ENCODE results near the gene ITGB8.

Gene ITGB8

DNA sequence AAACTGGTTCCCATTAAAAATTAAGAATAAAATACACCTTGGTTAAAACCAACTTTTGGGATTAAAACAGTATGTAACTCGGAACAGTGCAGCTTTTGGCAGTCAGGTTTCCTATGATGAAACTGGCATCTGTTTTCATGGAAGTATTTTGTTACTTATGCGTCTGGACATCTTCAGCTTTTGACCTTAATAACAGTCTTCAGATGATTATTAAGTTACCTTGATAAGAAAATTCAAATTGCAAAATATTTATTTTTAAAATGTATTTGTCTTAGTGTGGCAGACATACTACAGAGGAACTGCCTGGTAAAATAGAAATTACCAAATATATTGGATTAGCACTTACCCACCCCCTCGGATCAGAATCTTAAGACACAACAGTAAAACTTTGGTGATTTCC, 100.0 kb downstream of the ITGB8 start:
- DNase-seq (ENCODE audit: low spot score) = no peak

DNA sequence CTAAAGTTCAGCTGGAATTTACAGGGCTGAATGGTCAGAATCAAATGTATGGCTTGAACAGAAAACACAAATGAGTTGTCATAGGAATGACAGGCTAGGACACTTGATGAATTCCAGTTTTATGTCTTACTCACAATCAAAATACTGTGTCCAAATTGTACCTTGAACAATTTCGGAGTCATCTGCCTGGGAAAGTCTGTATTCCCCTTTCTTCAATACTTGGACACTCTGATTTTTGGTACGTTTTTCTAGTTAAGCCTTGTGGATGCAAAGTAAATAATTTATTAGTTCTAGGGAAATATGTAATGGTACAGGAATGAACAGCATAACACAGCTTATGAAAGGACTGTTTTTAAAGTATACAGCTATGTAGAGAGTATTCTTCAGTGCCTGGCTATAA, 100.4 kb downstream of the ITGB8 start:
- DNase-seq (ENCODE audit: low spot score) = no peak

DNA sequence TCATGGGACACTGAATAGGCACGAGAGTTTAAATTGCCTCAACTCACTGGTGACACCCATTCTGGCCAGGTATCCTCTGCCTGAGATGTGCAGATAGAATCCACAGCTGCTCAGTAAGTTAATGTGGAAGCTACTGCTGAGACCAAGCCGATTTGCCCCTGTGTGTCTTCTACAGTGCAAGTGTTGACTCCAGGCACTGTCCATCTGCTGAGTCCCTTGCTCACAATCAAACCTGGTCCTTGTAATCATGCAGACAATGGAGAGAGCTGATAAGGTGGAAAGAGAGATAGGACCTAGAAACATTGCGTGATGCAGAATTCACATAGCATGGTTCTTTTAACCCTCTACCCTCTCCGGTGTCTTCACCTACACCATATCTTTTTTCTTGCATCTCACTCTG, 101.4 kb downstream of the ITGB8 start:
- DNase-seq (ENCODE audit: low spot score) = no peak

DNA sequence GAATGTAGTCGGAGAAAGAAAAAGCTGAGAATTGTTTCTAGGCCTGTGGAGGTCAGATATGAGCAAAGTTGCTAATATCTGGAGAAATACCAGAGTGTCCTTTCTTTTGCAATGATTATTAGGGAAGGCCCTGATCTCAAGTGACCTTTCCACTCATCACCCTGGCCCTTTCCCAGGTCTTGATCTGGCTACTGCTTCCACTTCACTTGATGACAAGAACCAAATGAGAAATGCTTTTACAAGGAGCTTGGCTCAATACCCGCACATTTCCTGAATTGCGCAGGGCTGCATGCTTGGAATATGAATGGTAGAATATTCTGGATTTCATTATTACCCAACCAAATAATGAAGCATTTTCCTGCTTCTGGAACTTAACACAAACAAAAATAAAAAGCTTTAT, 104.6 kb downstream of the ITGB8 start:
- DNase-seq (ENCODE audit: low spot score) = no peak

DNA sequence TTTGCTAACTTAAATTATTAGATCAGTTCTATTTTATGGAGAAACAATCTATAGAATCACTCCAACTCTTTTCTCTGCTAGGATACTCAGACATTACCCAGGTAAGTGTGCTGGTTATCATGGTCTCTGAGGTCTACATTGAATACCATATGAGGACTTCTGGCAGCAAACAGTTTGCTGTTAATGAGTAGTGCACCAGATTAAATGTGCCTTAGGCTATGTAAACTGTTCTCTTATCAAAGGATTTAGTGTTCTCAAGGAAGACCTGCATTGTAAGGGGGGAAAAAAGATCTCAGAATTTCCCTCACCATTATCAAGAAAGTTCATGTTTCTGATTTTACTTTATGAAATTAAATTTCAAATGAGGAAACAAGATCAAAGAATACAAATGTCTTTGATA, 107.5 kb downstream of the ITGB8 start:
- DNase-seq (ENCODE audit: low spot score) = no peak

DNA sequence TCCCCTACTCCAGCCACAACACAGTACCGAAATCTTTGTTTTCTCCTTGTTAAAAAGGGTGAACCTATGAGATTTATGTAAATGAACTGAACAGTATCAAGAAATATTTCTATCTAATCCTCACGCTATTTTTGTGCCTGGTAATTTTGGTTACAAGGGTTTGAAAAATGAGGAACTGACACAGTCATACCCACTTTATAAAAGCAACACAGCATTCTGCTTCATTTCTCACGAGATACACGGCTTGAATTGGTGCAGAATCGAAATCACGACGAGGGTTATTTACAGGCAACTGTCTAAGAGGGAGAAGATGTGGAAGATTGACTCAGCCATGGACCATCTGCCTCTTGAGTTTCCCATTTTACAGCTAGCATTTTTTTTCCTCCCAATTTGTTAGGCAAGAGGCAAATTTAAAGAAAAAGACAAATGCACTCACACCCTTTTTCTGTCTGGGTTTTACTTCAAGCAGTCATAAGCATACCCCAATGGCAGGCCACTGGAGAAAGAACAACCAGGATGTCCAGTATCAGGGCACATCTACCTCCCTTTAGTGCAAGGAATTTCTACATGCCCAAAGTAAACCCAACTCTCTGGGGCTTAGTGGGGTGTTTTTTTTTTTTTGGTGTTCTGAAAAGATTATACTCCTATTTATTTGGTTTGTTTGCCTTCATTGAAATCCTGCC, 108.1 kb downstream of the ITGB8 start:
- DNase-seq (ENCODE audit: low spot score) = no peak

DNA sequence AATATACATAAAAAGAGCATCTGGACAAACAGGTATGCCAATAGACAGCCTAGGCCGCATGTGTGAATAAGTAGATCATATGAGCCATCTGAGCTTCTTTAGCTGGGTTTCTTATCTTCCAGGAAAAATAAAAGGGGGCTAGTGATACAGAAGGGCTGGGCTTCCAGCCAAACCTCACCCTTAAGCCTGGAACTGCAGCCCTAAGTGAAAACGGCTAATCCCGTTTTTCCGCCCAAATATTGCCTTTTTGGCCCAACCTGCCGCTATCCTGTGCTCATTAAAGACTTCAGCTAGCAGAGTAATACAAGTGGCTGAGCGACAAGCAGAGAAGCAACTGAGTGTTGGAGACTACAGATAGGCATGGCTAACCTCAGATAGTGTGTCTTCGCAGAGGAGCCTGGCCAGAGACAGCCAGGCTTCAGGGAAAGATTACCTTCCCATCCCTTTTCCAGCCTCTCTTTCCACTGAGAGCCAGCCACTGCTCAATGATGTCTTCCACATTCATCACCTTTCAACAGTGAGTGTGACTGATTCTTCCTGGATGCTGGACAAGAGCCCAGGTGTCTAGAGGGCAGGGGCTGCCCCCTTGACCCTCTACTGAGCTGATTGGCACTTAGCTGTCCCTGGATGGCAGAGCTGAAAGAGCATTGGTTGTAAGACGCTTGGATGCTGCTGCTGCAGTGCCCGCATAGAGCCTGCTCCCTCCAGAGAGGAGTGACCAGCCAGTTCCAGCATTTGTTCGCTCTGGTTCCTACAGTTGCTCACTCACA, 108.9 kb downstream of the ITGB8 start:
- no peak for DNase-seq (ENCODE audit: low spot score)

DNA sequence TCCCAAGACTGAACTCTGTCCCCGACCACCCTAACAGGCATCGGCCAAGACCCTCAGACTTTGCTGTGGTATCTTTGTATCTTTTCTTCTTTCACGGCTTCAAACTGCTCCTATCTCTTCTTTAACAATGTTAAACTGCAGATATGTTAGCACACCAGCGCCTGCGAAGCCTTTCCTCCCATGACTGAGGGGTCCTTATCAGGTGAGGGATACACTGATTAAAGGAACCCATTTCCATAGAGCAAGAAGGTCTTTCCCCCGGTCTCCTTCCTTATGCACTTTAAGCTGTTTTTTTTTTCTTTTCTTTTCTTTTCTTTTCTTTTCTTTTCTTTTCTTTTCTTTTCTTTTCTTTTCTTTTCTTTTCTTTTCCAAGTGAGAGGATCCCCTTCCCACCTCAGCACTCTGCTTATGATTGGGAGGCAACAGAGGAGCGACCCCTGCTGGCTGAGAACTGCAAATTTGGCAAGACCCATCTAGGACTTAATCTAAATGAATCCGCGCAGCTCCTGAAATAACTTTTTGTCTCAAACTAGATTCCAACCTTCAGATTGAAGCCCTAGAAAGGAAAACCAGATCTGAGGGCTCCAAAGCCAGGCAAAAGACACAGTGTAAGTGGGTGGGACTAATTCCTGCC, 109.9 kb downstream of the ITGB8 start:
- DNase-seq (ENCODE audit: low spot score) = no peak

DNA sequence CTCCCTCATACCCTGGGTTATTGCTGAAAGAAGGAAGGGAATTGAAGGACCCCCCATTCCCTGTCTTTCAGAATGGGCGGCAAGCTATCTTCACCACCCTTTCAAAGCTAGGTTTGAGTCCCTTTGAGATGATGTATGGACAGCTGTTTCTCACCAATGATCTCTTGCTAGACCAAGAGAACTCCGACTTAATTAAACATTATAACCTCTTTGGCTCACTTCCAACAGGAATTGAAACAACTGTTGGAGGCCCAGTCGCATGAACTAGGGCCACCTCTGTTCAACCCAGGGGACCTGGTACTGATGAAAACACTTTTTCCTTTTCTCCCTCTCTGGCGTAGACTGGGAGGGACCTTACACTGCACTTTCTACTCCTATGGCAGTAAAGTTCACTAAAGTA, 110.6 kb downstream of the ITGB8 start:
- no peak for DNase-seq (ENCODE audit: low spot score)

DNA sequence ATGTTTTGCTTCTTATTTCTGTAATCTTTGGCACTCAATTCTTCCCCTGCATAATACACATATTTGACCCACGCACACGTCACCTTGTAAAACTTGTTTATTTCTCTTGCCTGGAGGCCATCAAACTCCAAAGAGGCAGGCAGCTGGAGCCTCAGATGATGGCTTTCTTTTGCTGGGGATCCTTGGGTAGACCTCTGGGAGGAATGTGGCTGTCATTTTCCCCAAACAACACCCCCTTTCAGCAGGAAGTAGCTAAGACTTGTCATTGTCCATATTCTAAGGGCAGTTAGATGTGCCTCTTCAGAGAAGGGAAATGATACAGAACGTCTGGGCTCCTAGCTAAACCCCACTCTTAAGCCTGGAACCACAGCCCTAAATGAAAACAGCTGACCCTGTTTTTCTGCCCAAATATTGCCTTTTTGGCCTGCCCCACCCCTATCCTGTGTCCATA, 111.3 kb downstream of the ITGB8 start:
- DNase-seq (ENCODE audit: low spot score) = no peak

DNA sequence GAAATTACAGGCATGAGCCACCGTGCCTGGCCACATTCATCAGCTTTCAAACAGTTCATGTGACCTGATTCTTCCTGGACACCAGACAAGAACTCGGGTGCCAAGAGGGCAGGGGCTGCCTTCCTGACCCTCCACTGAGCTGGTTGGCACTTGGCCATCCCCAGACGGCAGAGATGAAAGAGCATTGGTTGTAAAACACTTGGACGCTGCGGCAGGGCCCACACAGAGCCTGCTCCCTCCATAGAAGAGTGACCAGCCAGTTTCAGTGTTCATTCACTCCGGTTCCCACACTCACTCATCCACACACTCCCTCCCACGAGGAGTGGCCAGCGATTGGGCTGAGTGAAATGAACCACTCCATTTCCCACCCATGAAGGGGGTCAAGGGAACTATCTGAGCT, 112.3 kb downstream of the ITGB8 start:
- no peak for DNase-seq (ENCODE audit: low spot score)

DNA sequence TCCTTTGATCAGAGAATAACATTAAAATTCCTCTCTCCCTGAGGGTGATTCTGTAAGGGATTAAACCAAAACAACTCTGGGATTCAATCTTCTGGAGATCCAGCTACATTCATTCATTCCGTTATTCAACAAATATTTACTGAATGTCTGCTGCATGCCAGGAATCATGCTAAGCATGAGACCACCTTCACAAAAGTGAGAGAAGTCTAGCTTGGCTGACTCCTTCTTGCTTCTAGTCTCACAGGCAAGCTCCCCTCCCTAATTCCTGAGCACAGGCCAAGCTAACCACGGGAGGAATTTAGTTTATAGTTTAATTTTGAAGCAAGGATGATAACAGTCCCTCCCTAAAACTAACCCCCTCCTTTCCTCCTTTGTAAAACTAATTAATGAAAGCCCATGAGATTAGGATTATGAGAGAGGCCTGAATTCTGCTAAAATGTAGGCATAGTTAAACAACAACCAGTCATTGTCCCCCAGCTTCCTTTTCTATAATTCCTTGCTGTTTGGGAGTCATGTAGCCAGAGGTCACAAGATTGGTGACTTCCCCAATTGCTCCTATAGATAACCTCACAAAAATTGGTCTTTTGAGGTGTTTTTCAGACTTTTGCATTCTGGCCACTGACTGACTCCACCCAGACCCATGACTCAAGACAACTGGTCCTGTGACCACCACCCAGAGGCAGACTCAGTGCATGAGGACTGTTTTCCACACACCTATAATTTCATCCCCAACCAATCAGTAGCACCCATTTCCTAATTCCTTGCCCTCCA, 113.5 kb downstream of the ITGB8 start:
- DNase-seq (ENCODE audit: low spot score) = no peak

DNA sequence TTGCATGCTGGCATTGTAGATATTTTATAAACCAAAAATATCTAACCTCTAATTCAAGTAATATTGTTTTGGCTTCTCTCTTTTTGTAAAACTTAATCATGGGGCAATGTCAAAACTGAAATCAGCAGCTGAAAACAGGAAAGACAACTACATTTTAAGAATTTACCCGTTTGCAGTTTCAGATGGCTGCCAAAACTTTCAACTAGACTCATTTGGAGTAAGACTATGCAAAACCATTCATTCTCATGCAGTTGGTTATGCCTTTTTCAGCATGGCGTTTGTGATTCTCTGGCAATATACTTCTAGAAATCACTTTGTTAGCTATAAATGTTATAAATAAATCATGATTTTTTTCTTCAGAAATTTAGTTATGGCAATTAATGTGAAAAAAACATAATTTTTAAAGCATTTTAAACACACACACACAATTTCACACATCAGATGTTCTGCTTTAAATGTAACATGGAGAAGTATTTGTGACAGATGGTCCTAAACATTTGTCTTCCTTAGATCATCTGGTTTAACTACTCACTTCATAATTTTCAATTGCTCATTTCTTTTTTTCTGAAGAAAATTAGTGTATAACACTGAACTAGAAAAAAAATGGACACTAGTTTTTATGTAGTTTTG, 116.4 kb downstream of the ITGB8 start:
- DNase-seq (ENCODE audit: low spot score) = no peak

DNA sequence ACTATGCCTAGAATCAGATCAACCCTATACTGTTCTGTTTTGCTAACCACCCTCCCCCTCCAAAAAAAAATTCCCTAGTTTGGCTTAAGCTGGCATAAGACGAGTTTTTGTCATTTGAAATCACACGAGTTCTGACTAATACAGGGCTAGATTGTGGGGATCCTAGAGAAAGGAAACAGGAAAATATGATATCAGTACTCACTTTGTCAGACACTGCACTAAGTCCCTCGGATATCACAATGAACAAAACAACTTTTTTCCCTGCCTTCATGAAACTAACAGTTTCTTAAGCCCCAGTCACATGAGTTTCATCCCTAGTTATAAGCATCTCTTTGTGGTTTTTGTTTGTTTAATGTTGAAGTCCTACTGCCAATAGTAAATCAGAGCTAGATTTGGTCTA, 118.5 kb downstream of the ITGB8 start:
- no peak for DNase-seq (ENCODE audit: low spot score)

DNA sequence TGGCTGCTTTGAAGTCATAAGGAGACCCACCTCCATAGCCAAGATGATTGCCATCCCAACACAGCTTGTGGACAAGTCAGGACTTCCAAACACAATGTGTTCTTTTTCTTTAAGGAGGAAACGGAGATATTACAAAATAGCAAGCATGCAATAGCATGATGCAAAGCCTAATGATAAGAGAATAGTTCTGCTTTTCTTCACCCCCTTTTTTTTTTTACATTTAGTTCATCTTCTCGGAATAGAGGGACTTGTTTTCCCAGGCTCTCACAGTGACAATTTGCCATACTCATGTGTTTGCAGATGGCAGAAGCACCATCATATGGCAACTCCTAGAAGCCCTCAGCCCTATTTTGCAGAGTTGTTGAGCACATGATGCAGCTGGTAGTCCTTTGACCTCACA, 119.8 kb downstream of the ITGB8 start:
- no peak for DNase-seq (ENCODE audit: low spot score)

DNA sequence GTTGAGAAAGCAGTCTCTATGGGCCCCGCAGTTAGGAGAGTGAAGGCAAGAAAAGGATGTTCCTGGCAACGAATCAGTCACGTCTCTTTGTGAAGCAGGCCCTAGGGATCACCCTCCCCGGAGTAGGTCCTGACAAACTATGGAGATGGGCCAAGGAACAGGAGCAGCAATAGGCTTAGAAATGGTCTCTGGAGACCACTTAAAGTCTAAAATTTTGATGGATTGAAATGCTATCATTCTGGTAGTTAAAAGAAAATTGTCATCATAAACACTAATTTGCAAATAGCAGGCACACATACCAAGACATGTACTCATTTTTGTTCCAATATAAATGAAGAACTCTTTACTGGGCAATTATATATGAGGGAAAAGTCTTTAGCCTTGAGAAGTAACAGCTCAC, 123.5 kb downstream of the ITGB8 start:
- DNase-seq (ENCODE audit: low spot score) = no peak

DNA sequence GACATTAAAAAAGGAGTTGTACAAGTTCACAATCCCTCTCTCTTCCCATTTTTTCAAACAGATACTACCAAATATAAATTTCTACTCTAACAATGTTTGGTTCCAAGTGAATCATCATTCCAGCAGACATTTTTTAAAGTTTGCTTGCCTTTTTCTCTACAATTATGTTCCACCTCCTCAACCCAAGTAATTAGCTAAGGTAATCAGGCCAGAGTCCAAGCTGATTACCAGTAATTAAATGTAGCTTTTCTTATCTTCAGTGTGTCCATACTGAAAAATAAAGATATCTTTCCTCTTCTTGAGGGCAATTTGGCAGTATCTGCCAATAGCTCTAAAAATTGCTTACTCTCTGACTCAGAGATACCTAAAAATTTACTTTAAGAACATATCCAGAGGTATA, 126.0 kb downstream of the ITGB8 start:
- no peak for DNase-seq (ENCODE audit: low spot score)

DNA sequence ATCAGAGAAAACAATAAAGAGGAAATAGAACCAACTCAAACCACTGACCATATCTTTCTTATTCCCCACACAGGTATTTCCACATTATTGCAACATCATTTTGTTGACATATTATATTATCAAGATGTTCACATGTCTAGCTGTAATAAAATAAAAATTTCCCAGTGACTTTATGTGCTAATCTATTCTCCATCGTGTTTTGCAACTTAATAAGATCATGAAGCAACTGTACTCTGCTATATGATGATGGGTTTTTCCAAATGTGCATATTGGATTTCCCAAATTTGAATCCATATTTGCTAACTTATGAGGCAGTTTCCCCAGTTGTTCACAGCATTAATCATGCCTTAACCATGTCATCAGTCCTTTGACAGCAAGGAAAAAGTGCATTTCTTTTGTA, 127.8 kb downstream of the ITGB8 start:
- no peak for DNase-seq (ENCODE audit: low spot score)

DNA sequence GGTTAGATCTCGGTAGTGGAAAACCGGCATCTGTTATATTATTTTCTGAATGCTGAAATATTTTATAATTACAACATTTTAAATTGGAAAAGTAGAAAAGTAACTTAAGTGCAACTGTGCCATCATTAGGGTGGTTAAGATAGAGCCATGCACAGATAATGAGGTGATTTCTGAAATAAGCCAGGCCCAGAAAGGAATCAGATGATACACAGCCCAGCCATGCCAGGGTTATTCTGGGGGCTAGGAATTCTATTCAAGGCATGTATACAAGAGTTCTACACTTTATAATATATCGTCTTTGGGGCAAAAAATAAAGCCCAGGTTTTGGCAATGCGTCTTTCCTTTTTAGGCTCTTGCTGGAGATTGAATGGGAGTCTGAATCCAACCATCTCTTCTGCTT, 128.7 kb downstream of the ITGB8 start:
- no peak for DNase-seq (ENCODE audit: low spot score)

DNA sequence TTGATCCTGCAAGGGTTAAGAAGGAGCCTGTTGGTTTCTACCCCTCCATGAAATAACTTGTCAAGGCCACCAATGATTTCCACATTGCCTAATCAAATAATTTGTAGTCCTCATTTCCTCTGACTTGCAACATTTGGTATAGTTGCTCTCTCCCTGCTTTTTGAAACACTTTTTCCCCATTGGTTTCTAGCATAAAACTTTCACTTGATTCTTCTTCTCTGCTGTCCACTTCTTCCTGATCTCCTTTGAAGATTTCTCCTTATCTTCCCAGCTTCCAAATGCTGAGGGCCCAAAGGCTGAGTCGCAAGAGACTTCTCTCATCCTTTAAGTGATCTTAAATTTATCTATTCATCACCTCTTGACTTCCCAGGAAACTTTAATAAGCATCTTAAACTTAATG, 134.2 kb downstream of the ITGB8 start:
- no peak for DNase-seq (ENCODE audit: low spot score)

Data from CD4-positive, alpha-beta T cell treated with Interleukin-6 at 100 ng/mL for 8 hours (primary cell).